Endothelial cell of umbilical vein (primary cell): Measurements from ENCODE around the gene CALHM6. TPM values are rescaled to one million over a fixed set of nuclear protein-coding genes. Genes with fewer than 3 reads are reported as not detected.

Source experiments
- BruUV-seq: library from RNA; stranded (reverse); fragments of 400-500 nt; replicated peaks from 2 replicates; lab custom pipeline; 2021; lab: Mats Ljungman, UMichigan
- CTCF ChIA-PET: fragments of 300-600, 350-600 bp; sonication (Branson Sonifier 250); formaldehyde crosslinking; loops from one replicate; lab custom pipeline; 2021; ENCODE audit warnings: antibody characterized with exemption, inconsistent platforms; lab: Charles Lee
- POLR2A ChIA-PET: fragments of 300-600, 350-600 bp; sonication (Branson Sonifier 250); formaldehyde crosslinking; loops from one replicate; lab custom pipeline; 2021; ENCODE audit warnings: antibody characterized with exemption, inconsistent platforms; lab: Charles Lee
- DNase-seq: peaks from one replicate; pipeline ENCODE4 v3.0.0-alpha.2; 2011; ENCODE audit warnings: low read depth, low spot score
- FAIRE-seq: peaks from 2 replicates; lab custom pipeline; 2011; peaks lifted over from hg19 to GRCh38; lab: Jason Lieb, UNC
- H2AFZ ChIP-seq: 2 replicates; pipeline ENCODE4 v1.6.0; 2012; ENCODE audit warnings: low read depth, low read length, control low read depth, inconsistent platforms
- H3K27ac ChIP-seq: 2 replicates; pipeline ENCODE4 v1.5.1; 2011; ENCODE audit warnings: low read depth, mild to moderate bottlenecking, control low read depth, low read length, moderate library complexity; ENCODE audit not compliant: insufficient read depth
- H3K27me3 ChIP-seq, 2 experiments: 2 replicates each; pipeline versions ENCODE4 v1.6.0 to v1.6.1; 2011; ENCODE audit warnings: low read length in 2 of 2, mixed read lengths in 1 of 2; ENCODE audit not compliant: control insufficient read depth in 2 of 2, insufficient read depth in 2 of 2
- H3K36me3 ChIP-seq, 2 experiments: 2 replicates in 1 of 2; 3 replicates in 1 of 2; pipeline ENCODE4 v1.5.1; 2011; ENCODE audit warnings: low read length in 2 of 2, mild to moderate bottlenecking in 1 of 2, moderate library complexity in 1 of 2; ENCODE audit not compliant: control insufficient read depth in 2 of 2, insufficient read depth in 2 of 2; ENCODE audit errors: extremely low read depth in 1 of 2
- H3K4me1 ChIP-seq: 3 replicates; pipeline ENCODE4 v1.5.1; 2011; ENCODE audit warnings: mild to moderate bottlenecking, low read length; ENCODE audit not compliant: control insufficient read depth, insufficient read depth; ENCODE audit errors: extremely low read depth
- H3K4me2 ChIP-seq: 2 replicates; pipeline ENCODE4 v1.6.1; 2011; ENCODE audit warnings: low read length, control low read depth, mixed read lengths; ENCODE audit not compliant: insufficient read depth
- H3K4me3 ChIP-seq, 3 experiments: fragments of 200-600 bp in 1 of 3; sonication (generic), shearing (Covaris generic) in 1 of 3; replicated peaks in 1 of 3; 2 replicates each; pipeline ENCODE4 v1.5.1; 2011 to 2016; ENCODE audit warnings: control low read depth in 3 of 3, low read length in 3 of 3, mild to moderate bottlenecking in 2 of 3, inconsistent platforms in 1 of 3, low read depth in 1 of 3, moderate library complexity in 1 of 3; ENCODE audit not compliant: insufficient read depth in 1 of 3
- H3K79me2 ChIP-seq: 2 replicates; pipeline ENCODE4 v1.6.0; 2012; ENCODE audit warnings: low read length, inconsistent platforms; ENCODE audit not compliant: control insufficient read depth, insufficient read depth
- H3K9ac ChIP-seq: replicated peaks from 2 replicates; pipeline ENCODE3; 2011; ENCODE audit warnings: low read length, control low read depth; ENCODE audit not compliant: insufficient read depth; ENCODE audit errors: extremely low read depth
- H3K9me1 ChIP-seq: replicated peaks from 3 replicates; pipeline ENCODE4 v1.6.0; 2011; ENCODE audit warnings: mild to moderate bottlenecking, low read length; ENCODE audit not compliant: control insufficient read depth, insufficient read depth; ENCODE audit errors: extremely low read depth
- H3K9me3 ChIP-seq: replicated peaks from 2 replicates; pipeline ENCODE4 v1.5.1; 2012; ENCODE audit warnings: low read length, inconsistent platforms; ENCODE audit not compliant: control insufficient read depth, insufficient read depth
- H4K20me1 ChIP-seq: replicated peaks from 2 replicates; pipeline ENCODE3; 2011; ENCODE audit warnings: mild to moderate bottlenecking, low read length; ENCODE audit not compliant: control insufficient read depth, insufficient read depth; ENCODE audit errors: extremely low read depth
- CTCF ChIP-seq, 2 donors: IDR thresholded peaks; 1 replicate in 1 of 2; 2 replicates in 1 of 2; pipeline ENCODE4 v1.5.1; 2011; ENCODE audit warnings: low read length in 2 of 2, mild to moderate bottlenecking in 2 of 2, moderate library complexity in 2 of 2, control low read depth in 1 of 2, inconsistent platforms in 1 of 2, low read depth in 1 of 2; ENCODE audit not compliant: insufficient read depth in 1 of 2; ENCODE audit errors: extremely low read depth in 1 of 2
- EZH2 ChIP-seq: IDR thresholded peaks from 2 replicates; pipeline ENCODE4 v1.6.1; 2012; ENCODE audit warnings: borderline replicate concordance, low read depth, mild to moderate bottlenecking, moderate library complexity, low read length, inconsistent platforms; ENCODE audit not compliant: severe bottlenecking
- FOS ChIP-seq: IDR thresholded peaks from 2 replicates; pipeline ENCODE4 v1.6.1; 2011; ENCODE audit warnings: mild to moderate bottlenecking, low read length, moderate library complexity, borderline replicate concordance; ENCODE audit not compliant: insufficient read depth
- GATA2 ChIP-seq: IDR thresholded peaks from 2 replicates; pipeline ENCODE4 v1.7.0; 2011; ENCODE audit warnings: low read depth, mild to moderate bottlenecking, moderate library complexity, mixed read lengths, low read length; ENCODE audit not compliant: insufficient read length, insufficient read depth
- JUN ChIP-seq: IDR thresholded peaks from 2 replicates; pipeline ENCODE4 v1.6.1; 2011; ENCODE audit warnings: borderline replicate concordance, low read depth; ENCODE audit not compliant: insufficient read length, insufficient read depth
- MAX ChIP-seq: IDR thresholded peaks from 2 replicates; pipeline ENCODE4 v1.6.1; 2011; ENCODE audit not compliant: insufficient read depth, insufficient read length
- MYC ChIP-seq: IDR thresholded peaks from one replicate; pipeline ENCODE4 v1.6.1; 2011; ENCODE audit warnings: mild to moderate bottlenecking, low read depth, low read length
- POLR2A ChIP-seq: IDR thresholded peaks from 2 replicates; pipeline ENCODE4 v1.6.1; 2012; ENCODE audit warnings: low read depth, mild to moderate bottlenecking, control low read depth, low read length
- POLR2AphosphoS5 ChIP-seq: IDR thresholded peaks from 2 replicates; pipeline ENCODE4 v1.6.1; 2012; ENCODE audit warnings: low read depth, mild to moderate bottlenecking, control low read depth, low read length, moderate library complexity; ENCODE audit not compliant: insufficient read depth
- dilution Hi-C: fragments of 300-500 bp; cut with MboI; formaldehyde crosslinking; loops from one replicate; pipeline ENCODE4 v1.15.0; 2019; ENCODE audit warnings: low sequenced_read_pairs; ENCODE audit not compliant: extremely low pct_ligation_motif_present
- intact Hi-C: fragments of 100-400 bp; cut with micrococcal nuclease; formaldehyde crosslinking; loops from one replicate; pipeline ENCODE4 v1.10.0; 2022
- polyA plus RNA-seq, 4 experiments: library from polyadenylated mRNA; depleted of rRNA in 3 of 4; stranded (reverse) in 3 of 4; unstranded in 1 of 4; fragments of >200 nt; gene quantifications; 2 replicates each; pipeline versions ENCODE4 v1.2.1 to v1.2.3, GENCODE V29; 2011 to 2012; ENCODE audit warnings: missing spikeins in 1 of 4
- total RNA-seq: library from RNA; stranded (reverse); gene quantifications from 2 replicates; pipeline ENCODE4 v1.2.3, GENCODE V29; 2021

CALHM6 gene
- total and polyA plus RNA-seq, 2 donors (not counting 3 experiments of a cell fraction or from before 2014, with no cell fraction given), result 0.08 TPM; not detected in 1

- no peaks in the 10 kb centered on the region for H3K27me3 ChIP-seq
- no peak for TF ChIP-seq GATA2
- TF ChIP-seq POLR2AphosphoS5, result no peak
- TF ChIP-seq POLR2A, result no peak
- no peak for TF ChIP-seq CTCF (IDR thresholded peaks at IDR 0.05; ENCODE audit: extremely low read depth in 1 of 2, insufficient read depth in 1 of 2, low read depth in 1 of 2, low read length in 2 of 2)
- TF ChIP-seq FOS, result no peak
- no peak for TF ChIP-seq JUN
- no peak for TF ChIP-seq EZH2
- TF ChIP-seq MAX, result no peak
- TF ChIP-seq MYC, result no peak
- H2AFZ ChIP-seq, result no peak overlapping the region
- BruUV-seq, result no TSS peak
- DNase-seq (no peak), FAIRE-seq (no peak)
- H3K4me1 ChIP-seq, result no peaks in the 10 kb centered on the region
- H3K79me2 ChIP-seq, result no peaks in the 10 kb centered on the region
- H3K36me3 ChIP-seq, result no peaks in the 10 kb centered on the region
- intact Hi-C loops (no loop called here), dilution Hi-C loops (no loop called here)
- no peak overlapping the region for H3K27ac ChIP-seq
- H3K9me3 ChIP-seq, result no peaks in the 10 kb centered on the region
- H4K20me1 ChIP-seq, result no peaks in the 10 kb centered on the region
- H3K4me3 ChIP-seq, result no peak overlapping the region
- no peak overlapping the region for H3K9ac ChIP-seq
- H3K9me1 ChIP-seq, result no peaks in the 10 kb centered on the region
- ChIA-PET POLR2A (no interaction called here), CTCF (interaction anchor here (1.0 kb wide), 1 partner anchor 130 kb away, joined by 4 read pairs; no protein-coding TSS in a partner anchor)
- no peak overlapping the region for H3K4me2 ChIP-seq
Measured at GRCh38 chr6:116417661-116418060, 43.5 kb upstream of the CALHM6 start.
